ENCODE measurements around the gene CDK6.
A peak's percentile ranks its signal among the peaks of the same experiment; 100 is the strongest.

Gene CDK6

GRCh38 chr7:92847305-92847704 is 10.9 kb upstream of the CDK6 start:
- DNase-seq (ENCODE audit: low read depth in 2 of 2), result no peak

GRCh38 chr7:92845736-92846135 is 9.4 kb upstream of the CDK6 start:
- no peak for DNase-seq (ENCODE audit: low read depth in 2 of 2)

- no peak for DNase-seq (ENCODE audit: low read depth in 2 of 2)
Observed at GRCh38 chr7:92843781-92844180, 7.4 kb upstream of the CDK6 start.

GRCh38 chr7:92843034-92843760 is 6.8 kb upstream of the CDK6 start:
- DNase-seq (ENCODE audit: low read depth in 2 of 2), result no peak

GRCh38 chr7:92841192-92841591 is 4.8 kb upstream of the CDK6 start:
- DNase-seq (ENCODE audit: low read depth in 2 of 2), result no peak

- DNase-seq (ENCODE audit: low read depth in 2 of 2), result no peak
Observed at GRCh38 chr7:92840316-92840715, 3.9 kb upstream of the CDK6 start.

- no peak for DNase-seq (ENCODE audit: low read depth in 2 of 2)
Observed at GRCh38 chr7:92839901-92840300, 3.5 kb upstream of the CDK6 start.

GRCh38 chr7:92838934-92839333 is 2.6 kb upstream of the CDK6 start:
- DNase-seq (ENCODE audit: low read depth in 2 of 2), result no peak

GRCh38 chr7:92837000-92837749 is 802 bp upstream of the CDK6 start:
- peak in 1 of 2 experiments; percentile 34 for DNase-seq (ENCODE audit: low read depth in 2 of 2)

GRCh38 chr7:92835851-92836488 is 403 bp downstream of the CDK6 start:
- DNase-seq (ENCODE audit: low read depth in 2 of 2), result peak; percentile 29 to 31

- DNase-seq (ENCODE audit: low read depth in 2 of 2), result peak; percentile 37 to 41
Observed at GRCh38 chr7:92835261-92835850, 1.0 kb downstream of the CDK6 start.

GRCh38 chr7:92834507-92835260 is 1.7 kb downstream of the CDK6 start:
- no peak for DNase-seq (ENCODE audit: low read depth in 2 of 2)

- DNase-seq (ENCODE audit: low read depth in 2 of 2), result peak; percentile 77 to 78
Observed at GRCh38 chr7:92833766-92834506, 2.4 kb downstream of the CDK6 start.

- peak; percentile 69 to 80 for DNase-seq (ENCODE audit: low read depth in 2 of 2)
Observed at GRCh38 chr7:92833024-92833765, 3.2 kb downstream of the CDK6 start.

GRCh38 chr7:92832534-92833023 is 3.8 kb downstream of the CDK6 start:
- no peak for DNase-seq (ENCODE audit: low read depth in 2 of 2)

- DNase-seq (ENCODE audit: low read depth in 2 of 2), result no peak
Observed at GRCh38 chr7:92831716-92832533, 4.4 kb downstream of the CDK6 start.

GRCh38 chr7:92830532-92831110 is 5.8 kb downstream of the CDK6 start:
- no peak for DNase-seq (ENCODE audit: low read depth in 2 of 2)

GRCh38 chr7:92830027-92830426 is 6.3 kb downstream of the CDK6 start:
- DNase-seq (ENCODE audit: low read depth in 2 of 2), result no peak
